Measurements from ENCODE around the gene ARHGEF28.

Gene ARHGEF28

DNA sequence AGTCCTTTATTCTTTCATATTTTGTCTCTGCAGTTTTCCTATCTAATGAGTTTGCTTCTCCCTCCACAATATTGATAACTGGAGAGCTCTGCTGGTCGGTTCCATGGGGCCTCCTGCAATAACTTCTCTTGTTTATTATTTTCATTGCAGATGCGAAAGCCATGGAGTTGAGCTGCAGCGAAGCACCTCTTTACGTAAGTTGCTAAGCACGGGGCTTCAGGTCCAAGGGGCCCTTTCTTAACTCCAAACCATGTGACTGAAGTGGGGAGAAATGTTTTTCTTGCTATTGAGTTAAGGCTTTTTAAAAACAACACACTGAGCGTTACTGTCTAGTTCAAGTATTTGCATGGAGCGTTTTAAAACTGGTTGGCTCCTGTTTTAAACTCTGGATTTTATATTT is 58.7 kb downstream of the ARHGEF28 start:
- no peak for DNase-seq
- in situ Hi-C loops (cut with MboI; ENCODE audit: low pct_unique_long_range_greater_than_20kb, low sequenced_read_pairs), result no loop called here

- no peak for DNase-seq
- in situ Hi-C loops (cut with MboI; ENCODE audit: low pct_unique_long_range_greater_than_20kb, low sequenced_read_pairs), result no loop called here
These were observed 60.9 kb downstream of the ARHGEF28 start for GRCh38 chr5:73686912-73687311.

GRCh38 chr5:73687357-73687756 is 61.4 kb downstream of the ARHGEF28 start:
- in situ Hi-C loops (cut with MboI; ENCODE audit: low pct_unique_long_range_greater_than_20kb, low sequenced_read_pairs), result no loop called here
- no peak for DNase-seq

DNA sequence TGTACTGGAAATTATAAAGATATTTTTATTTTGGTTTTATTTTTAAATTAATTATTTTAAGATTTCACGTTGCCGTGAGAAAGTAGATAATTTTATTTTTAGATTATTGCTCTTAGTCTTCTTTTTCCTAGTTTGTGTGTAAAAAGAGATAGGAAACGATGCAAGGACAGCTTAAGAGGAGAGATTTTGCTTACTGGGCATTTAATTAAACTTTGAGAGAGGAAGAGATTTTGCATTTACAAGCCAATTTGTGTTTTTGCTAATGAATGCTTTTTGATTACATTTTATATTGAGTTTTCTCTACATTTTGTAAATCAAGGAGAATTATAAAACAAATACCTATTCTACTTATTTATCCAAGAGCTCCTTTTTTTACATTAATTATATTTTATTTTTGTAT is 64.0 kb downstream of the ARHGEF28 start:
- in situ Hi-C loops (cut with MboI; ENCODE audit: low pct_unique_long_range_greater_than_20kb, low sequenced_read_pairs), result no loop called here
- no peak for DNase-seq

- in situ Hi-C loops (cut with MboI; ENCODE audit: low pct_unique_long_range_greater_than_20kb, low sequenced_read_pairs), result no loop called here
These were observed 65.5 kb downstream of the ARHGEF28 start for GRCh38 chr5:73691302-73692080.

DNA sequence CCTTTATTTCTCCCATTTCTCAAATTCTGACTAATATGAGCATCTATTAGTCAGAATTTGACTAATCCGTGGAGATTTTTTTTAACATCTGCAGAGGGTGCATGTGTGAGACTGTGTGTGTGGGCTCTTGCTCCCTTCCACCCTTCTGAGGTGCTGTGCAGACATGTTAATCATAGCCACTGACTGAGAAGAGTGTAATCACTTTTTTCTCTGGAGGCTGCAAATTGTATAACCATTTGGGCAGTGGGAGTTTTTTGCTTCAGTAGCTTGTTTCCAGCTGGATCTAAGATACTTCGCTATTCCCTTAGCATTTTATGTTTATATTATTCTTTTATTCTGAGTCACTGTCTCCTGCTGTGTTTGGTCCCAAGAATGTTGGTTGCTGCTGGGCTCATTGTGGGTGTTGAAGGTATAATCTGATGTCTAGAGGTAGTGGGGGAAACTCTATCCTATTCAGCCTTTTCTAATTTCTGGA is 66.2 kb downstream of the ARHGEF28 start:
- in situ Hi-C loops (cut with MboI; ENCODE audit: low pct_unique_long_range_greater_than_20kb, low sequenced_read_pairs), result no loop called here
- no peak for DNase-seq

More at GRCh38 chr5:73691302-73692080, 65.5 kb downstream of the ARHGEF28 start:
- no peak for DNase-seq

DNA sequence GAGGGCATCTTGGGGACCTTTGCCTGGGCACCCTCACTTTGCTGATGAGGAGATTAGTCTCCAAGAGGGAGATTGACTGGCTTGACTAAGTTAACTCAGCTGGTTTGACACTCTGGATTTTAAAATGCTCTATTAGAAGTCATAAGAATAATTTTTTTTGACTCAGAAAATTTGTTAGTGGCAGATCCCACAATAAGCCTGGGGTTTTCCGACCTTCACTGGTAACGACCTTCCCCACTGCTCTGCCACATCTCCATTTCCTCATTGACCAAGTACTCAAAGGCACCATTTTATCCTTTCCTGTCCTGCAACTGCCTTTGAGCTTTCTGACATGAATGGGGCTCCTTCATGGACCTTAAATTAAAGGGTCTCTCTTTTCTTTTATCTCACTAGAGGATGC is 67.0 kb downstream of the ARHGEF28 start:
- DNase-seq, result no peak
- in situ Hi-C loops (cut with MboI; ENCODE audit: low pct_unique_long_range_greater_than_20kb, low sequenced_read_pairs), result no loop called here

DNA sequence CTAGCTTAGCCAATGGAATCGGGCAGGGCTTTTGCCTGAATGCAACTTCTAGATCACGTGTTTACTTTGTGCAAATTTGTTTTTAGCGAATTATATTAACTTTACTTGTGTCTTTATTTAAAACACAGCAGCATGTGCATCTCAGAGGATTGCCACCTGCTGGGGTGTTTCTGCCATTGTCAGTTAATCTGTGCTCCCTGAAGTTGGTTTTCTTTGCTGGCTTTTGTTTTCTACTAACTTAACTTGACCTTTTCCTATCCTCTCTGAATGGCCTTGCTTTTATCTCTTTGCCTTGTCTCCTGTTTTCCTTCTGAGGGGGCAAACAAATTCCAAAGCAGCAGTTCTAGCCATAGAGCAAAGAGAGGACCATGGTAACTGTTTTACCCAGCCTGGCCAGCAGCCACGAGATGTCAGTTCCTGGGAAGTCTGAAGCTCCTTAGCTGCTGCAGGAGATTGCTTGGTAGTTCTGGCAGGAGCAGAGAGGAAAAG is 67.6 kb downstream of the ARHGEF28 start:
- in situ Hi-C loops (cut with MboI; ENCODE audit: low pct_unique_long_range_greater_than_20kb, low sequenced_read_pairs), result no loop called here
- DNase-seq, result peak; percentile 4

GRCh38 chr5:73694089-73694488 is 68.1 kb downstream of the ARHGEF28 start:
- DNase-seq, result no peak
- in situ Hi-C loops (cut with MboI; ENCODE audit: low pct_unique_long_range_greater_than_20kb, low sequenced_read_pairs), result no loop called here

DNA sequence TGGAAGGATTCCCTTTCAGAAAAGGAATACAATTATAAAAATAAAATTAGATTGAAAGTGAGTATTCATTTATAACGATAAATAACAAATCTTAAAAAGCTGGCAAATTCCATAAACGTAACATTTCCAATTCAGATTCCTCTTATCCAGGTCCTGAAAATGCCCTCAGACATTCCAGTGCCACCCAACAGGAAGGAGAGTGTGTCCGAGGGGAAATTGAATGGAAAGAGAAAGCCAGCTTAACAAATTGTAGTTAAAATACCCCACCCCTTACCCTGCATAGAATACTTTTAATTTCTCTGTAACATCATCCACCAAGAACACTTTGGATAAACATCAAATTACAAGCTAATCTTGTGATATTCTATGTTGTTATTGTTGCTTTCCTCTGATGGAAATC is 72.0 kb downstream of the ARHGEF28 start:
- DNase-seq, result no peak
- in situ Hi-C loops (cut with MboI; ENCODE audit: low pct_unique_long_range_greater_than_20kb, low sequenced_read_pairs), result no loop called here

DNA sequence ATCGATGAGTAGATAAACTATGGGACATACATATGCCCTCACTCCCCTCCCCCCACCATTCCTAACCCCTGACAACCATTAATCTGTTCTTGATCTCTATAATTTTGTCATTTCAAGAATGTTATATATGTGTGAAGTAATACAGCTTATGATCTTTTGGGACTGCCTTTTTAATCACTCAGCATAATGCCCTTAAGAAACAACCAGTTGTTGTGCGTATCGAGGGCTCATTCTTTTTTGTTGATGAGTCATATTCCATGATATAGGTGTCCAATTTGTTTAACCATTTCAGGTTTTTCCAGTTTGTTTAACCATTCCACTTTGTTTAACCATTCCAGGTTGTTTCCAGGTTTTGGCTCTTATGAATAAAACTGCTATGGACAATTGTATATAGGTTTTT is 75.6 kb downstream of the ARHGEF28 start:
- in situ Hi-C loops (cut with MboI; ENCODE audit: low pct_unique_long_range_greater_than_20kb, low sequenced_read_pairs), result no loop called here
- DNase-seq, result no peak

DNA sequence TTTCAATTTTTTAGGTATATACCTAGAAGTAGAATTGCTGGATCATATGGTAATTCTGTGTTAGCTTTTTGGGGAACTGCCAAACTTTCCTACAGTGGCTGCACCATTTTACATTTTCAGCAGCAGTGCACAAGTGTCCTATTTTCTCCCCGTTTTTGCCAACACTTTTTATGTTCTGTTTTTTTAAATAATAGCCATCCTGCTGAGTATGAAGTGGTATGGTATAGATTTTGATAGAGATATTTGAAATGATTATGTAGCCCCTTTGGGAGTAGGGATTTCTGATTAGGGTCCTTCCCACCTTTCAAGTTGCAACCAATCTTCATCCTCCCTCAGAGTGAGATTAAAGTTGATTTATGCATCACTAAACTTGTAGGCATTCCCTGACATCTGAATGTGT is 76.5 kb downstream of the ARHGEF28 start:
- in situ Hi-C loops (cut with MboI; ENCODE audit: low pct_unique_long_range_greater_than_20kb, low sequenced_read_pairs), result no loop called here
- DNase-seq, result no peak

- in situ Hi-C loops (cut with MboI; ENCODE audit: low pct_unique_long_range_greater_than_20kb, low sequenced_read_pairs), result no loop called here
- no peak for DNase-seq
These were observed 77.0 kb downstream of the ARHGEF28 start for GRCh38 chr5:73702951-73703350.

GRCh38 chr5:73705364-73705763 is 79.4 kb downstream of the ARHGEF28 start:
- no peak for DNase-seq
- in situ Hi-C loops (cut with MboI; ENCODE audit: low pct_unique_long_range_greater_than_20kb, low sequenced_read_pairs), result no loop called here

- in situ Hi-C loops (cut with MboI; ENCODE audit: low pct_unique_long_range_greater_than_20kb, low sequenced_read_pairs), result no loop called here
- DNase-seq, result no peak
These were observed 81.0 kb downstream of the ARHGEF28 start for GRCh38 chr5:73706963-73707362.

DNA sequence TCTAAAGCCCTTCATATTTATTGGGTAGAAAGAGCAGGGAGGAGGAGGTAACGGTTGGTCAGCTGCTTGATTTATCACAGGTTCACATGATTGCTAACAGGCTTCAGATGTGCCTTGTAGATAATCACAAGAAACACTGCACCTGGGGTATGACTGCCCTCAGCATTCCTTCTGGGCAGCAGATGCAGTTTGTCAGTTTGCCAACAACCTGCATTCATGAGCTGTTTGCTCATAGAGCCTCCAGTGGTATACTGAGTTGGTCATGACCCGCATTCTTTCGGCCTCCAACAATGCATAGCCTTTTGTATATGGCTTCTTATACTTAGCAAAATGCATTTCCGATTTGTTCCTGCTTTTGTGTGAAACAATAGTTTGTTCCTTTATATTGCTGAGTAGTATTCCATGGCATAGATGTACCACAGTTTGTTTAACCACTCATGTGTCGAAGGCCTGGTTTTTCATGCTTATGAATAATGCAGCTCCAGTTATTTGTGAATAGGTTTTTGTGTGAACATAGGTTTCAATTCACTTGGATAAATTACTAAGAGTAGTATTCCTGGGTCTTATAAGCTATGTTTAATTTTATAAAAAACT is 83.6 kb downstream of the ARHGEF28 start:
- DNase-seq, result no peak

DNA sequence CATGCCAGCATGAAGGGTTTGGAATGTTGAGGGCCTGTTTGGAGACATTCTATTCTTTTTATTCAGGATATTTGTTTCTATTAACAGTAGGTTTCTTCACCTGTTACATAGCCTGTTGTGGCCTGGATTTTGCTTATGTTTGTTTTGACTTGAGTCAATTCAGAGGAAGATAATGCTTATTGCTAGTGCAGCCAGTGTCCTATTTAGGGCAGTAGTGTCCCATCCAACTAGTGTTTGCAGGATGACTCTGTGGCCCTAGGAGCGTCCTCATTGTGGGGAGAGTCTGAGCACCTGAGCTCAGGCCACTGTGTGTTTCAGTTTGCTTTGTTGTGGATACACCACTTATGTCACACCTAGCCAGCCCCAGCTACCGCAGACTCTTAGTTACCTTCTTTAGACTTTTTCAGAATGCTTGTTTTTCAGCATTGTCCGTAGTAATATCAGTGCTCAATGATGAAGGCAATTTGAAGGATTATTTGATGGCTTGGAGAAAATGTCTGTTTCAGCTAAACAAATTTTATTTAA is 90.3 kb downstream of the ARHGEF28 start:
- in situ Hi-C loops (cut with MboI; ENCODE audit: low pct_unique_long_range_greater_than_20kb, low sequenced_read_pairs), result no loop called here

More for the DNA sequence above, 83.6 kb downstream of the ARHGEF28 start:
- in situ Hi-C loops (cut with MboI; ENCODE audit: low pct_unique_long_range_greater_than_20kb, low sequenced_read_pairs), result no loop called here

GRCh38 chr5:73718762-73719161 is 92.8 kb downstream of the ARHGEF28 start:
- in situ Hi-C loops (cut with MboI; ENCODE audit: low pct_unique_long_range_greater_than_20kb, low sequenced_read_pairs), result no loop called here

More for the DNA sequence above, 90.3 kb downstream of the ARHGEF28 start:
- no peak for DNase-seq

DNA sequence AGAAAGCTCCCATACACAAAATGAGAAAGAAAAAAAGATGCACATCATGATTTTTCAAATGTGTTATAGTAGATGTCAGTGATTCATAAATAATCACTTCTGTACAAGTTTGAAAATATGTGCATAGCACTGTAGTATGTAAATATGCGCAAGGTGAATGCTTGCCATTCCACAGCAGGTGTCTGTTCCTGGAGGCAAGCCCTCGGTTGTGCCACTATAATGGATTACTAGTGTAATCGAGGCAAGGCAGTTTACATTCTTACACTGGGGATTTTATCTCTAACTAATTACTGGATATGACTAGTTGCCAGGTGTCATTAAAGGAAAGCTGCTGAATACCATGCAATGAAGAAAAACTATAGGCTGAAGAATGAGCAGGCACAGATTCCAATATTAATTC is 93.6 kb downstream of the ARHGEF28 start:
- DNase-seq, result no peak
- in situ Hi-C loops (cut with MboI; ENCODE audit: low pct_unique_long_range_greater_than_20kb, low sequenced_read_pairs), result no loop called here

More at GRCh38 chr5:73718762-73719161, 92.8 kb downstream of the ARHGEF28 start:
- no peak for DNase-seq

- in situ Hi-C loops (cut with MboI; ENCODE audit: low pct_unique_long_range_greater_than_20kb, low sequenced_read_pairs), result no loop called here
- DNase-seq, result no peak
These were observed 96.2 kb downstream of the ARHGEF28 start for GRCh38 chr5:73722231-73722630.

Data from KBM-7 (cell line).